ENCODE data around the gene ADAD2.

GRCh38 chr16:84212631-84213030, 21.7 kb downstream of the ADAD2 start:
- TF ChIP-seq POLR2AphosphoS5 (IDR thresholded peaks at IDR 0.05; ENCODE audit: low read depth, low read length) (no peak), POLR2A (IDR thresholded peaks at IDR 0.05; ENCODE audit: low read depth, low read length) (no peak), TAF1 (IDR thresholded peaks at IDR 0.05; ENCODE audit: borderline replicate concordance, low read depth, low read length) (no peak)

Data from GM12892 (cell line).